NCI-H2029 (cell line): ENCODE data around the gene RALA.
"Not testable (repeated sequence)": the region's sequence is repeated elsewhere in the genome, so short reads cannot be mapped to it uniquely, and the experiment has no call there.

Source experiments
- DNase-seq: peaks from one replicate; lab custom pipeline; 2025; lab: John Stamatoyannopoulos, UW

The RALA gene

DNA sequence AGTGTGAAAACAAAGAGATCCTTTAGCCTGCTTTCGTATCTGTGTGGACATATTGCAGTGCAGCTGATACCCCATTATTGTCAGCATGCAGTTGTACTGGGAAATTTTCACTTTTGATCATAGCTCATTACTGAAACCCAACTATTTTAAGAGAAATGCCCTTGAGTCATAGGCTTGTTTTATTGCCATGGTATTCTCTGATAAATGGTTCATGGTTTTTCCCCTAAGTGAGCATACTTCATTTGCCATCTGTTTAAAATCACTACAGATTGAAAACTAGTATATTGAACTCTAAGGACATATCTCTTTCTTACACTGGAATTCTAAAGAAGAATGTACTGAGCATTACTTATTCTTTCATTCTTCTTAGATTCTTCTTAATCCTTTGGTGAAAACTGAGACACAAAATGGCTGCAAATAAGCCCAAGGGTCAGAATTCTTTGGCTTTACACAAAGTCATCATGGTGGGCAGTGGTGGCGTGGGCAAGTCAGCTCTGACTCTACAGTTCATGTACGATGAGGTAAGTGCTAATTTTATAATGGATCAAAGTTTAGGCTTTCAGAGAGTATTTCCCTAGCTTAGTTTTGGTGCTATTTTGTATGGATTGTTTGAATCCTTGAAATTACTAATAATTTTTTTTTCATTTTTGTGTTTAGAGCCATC, 63.0 kb downstream of the RALA start:
- DNase-seq = no peak

DNA sequence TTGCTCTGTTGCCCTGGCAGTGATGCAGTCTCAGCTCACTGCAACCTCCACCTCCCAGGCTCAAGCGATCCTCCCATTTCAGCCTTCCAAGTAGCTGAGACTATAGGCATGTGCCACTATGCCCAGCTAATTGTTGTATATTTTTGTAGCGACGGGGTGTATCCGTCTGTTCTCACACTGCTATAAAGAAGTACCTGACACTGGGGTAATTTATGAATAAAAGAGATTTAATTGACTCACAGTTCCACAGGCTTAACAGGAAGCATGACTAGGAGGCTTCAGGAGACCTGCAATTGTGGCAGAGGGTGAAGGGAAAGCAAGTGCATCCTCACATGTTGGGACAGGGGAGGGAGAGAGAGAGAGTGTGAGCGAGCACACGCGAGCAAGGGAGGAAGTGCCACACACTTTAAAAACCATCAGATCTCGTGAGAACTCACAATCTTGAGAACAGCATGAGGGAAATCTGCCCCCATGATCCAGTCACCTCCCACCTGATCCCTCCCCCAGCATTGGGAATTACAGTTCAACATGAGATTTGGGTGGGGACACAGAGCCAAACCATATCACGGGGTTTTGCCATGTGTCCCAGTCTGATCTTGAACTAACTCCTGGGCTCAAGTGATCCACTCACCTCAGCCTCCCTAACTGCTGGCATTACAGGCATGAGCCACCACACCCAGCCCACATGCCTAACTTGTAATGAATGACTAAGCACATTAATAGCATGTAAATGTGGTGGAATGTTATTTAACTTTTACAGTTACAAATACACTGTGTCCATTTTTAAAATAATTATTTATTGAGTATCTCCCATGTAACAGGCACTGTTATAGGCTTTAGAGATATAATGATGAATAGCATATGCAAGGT, 65.5 kb downstream of the RALA start:
- no peak for DNase-seq

DNA sequence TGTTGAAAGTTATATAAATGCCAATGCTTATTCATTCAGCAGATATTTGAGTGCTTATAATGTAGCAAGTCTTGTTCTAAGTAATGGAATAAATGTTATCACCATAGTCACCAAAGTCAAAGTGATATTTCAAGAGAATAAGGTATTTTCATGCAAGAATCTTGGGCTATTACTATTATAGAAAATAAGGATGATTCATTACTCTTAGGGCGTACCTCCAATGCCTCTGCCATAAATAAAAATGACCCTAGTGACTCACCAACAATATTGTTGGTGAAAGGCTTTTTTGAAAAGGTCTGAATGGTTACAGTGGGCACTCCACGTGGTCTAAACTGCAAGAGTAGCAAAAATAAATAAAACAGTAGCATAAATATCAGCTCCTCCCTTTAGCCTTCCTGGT, 68.4 kb downstream of the RALA start:
- DNase-seq = no peak

DNA sequence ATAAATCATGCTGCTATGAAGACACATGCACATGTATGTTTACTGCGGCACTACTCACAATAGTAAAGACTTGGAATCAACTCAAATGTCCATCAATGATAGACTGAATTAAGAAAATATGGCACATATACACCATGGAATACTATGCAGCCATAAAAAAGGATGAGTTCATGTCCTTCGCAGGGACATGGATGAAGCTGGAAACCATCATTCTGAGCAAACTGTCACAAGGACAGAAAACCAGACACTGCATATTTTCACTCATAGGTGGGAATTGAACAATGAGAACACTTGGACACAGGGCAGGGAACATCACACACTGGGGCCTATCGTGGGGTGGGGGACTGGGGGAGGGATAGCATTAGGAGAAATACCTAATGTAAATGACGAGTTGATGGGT, 69.7 kb downstream of the RALA start:
- DNase-seq = not testable (repeated sequence)

DNA sequence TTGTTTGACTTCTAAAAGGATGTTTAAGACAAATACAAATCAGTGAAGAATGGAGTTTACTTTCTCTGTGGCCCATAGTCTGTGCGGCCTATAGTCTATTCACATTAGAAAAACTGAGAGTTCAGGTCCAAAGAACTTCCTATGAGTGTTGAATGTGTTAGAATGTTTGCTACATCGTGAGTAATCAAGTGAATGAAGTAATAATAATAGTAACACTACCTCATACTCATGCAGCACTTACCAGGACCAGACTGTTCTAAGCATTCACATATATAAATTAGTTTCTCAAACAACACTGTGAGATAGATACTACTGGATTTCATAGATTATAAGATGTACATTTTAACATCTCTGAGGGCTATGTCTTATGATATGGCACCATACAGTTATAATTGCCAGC, 70.4 kb downstream of the RALA start:
- DNase-seq = no peak

DNA sequence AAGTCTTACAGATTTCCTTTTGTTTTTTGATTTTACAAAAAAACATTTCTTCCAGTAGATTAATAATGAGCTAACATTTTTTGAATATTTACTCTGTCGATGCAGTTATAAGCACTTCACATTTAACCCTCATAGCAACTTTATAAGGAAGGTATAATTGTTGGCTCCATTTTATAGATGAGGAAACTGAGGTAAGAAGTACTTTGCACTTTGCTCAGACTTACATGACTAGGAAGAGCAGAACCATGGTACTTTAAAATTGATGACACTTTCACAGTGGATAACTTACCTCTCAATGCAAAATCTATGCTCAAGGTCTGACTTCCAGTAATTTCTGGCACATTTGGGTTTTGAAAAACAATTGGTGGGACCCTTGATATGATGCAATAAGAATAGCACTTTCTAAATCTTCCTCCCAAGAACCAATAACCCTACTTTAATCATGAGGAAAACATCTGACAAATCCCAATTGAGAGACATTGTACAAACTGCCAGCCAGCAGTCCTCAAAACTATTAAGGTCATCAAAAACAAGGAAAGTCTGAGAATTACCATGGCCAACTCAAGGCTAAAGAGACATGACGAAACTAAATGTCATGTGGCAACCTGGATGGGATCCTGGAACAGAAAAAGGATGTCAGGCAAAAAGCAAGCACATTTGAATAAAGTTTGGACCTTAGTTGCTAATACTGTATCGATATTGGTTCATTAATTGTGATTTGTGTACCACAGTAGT, 72.6 kb downstream of the RALA start:
- DNase-seq = no peak

DNA sequence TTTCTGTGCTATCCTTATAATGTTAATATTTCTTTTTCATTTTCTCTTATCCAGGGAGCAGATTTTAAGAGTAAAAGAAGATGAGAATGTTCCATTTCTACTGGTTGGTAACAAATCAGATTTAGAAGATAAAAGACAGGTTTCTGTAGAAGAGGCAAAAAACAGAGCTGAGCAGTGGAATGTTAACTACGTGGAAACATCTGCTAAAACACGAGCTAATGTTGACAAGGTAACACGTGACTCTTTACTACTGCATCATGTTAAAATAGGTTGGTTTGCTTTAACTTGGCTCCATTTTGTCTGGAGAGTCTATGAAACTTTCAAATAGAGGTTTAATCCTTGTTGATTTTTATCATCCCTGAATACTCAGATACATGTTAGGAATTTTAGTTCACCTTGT, 73.3 kb downstream of the RALA start:
- DNase-seq = no peak

DNA sequence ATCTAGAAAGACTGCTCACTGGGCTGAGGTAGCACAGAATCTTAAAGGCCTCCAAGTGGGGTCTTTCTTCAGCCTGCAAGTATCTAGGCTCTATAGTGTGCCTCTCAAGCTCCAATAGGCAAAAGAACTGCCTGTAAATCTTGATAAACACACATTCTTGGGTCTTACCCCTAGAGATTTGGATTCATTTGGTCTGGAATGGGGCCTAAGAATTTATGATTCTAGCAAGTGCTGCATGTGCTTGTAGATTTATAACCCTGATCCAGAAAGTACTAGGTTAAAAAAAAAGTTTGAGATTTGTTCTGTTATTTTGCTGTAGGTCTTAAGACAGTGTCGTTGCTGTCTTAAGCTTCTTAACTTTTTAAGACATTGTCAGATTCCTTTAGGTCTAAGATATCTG, 74.1 kb downstream of the RALA start:
- no peak for DNase-seq

DNA sequence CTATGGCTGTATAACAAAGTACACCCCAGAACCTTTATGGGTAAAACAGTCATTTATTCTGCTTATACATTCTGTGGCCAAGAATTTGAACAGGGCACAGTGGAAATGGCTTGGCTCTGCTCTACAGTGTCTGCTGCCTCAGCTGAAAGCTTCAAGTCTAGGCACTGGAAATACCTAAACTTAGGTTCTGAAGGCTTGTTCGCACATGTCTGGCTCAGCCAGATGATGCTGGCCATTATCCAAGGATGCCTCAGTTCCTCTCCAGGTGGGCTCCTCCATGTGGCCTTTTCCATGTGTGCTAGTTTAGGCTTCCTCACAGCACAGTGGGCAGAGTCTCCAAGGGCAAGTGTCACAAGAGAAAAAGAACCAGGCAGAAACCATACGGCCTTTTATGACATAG, 76.8 kb downstream of the RALA start:
- DNase-seq = no peak

DNA sequence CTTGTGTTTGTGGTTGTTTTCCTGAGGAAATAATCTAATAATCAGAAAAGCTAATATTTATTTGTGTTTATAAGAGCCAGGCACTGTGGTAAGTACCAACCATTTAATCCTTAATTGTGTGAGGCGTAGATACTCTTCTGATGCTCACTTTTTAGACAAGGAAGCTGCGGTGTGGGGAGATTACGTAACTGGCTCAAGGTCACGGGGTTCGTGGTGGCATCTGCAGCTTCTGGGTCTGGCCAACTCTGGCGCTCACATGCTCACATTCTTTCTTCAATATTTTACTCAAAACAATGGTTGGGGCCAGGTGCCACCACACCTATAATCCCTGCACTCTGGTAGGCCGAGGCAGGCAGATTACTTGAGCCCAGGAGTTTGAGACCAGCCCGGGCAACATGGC, 77.6 kb downstream of the RALA start:
- no peak for DNase-seq

DNA sequence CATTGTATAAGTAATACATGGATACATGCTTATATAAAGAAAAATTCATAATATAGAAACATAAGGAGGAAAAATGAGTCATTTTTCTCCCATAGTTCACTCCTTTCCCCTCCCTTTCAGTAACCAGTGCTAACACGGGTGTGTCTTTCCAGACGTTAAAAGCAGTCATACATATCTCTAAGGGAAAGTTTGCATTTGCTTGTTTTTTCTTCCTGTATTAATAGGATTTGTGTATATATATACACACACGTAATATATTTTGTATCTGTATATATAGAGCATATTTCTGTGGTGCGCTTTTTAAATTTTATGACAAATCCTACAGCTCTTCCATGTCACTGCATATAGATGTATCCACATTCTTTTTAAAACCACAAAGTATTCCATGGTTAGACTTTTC, 78.8 kb downstream of the RALA start:
- no peak for DNase-seq

DNA sequence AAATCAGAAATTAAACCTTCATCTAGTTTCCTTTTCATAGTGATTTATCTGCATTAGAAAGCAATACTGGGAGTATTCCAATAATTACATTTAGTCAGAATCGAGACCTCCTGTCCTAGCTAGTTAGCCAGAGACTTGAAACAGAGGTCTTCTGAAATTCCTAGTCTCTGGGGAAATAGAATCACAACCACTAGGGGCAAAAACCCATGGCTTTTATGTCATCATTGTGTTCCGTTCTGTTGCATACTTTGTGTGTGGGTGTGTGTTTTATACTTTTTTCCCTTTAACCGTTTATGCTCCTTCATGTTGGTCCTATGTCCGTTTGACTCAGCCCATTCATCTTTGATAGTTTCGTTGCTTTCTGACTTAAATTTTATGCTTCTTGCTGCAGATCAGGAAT, 79.8 kb downstream of the RALA start:
- DNase-seq = no peak

DNA sequence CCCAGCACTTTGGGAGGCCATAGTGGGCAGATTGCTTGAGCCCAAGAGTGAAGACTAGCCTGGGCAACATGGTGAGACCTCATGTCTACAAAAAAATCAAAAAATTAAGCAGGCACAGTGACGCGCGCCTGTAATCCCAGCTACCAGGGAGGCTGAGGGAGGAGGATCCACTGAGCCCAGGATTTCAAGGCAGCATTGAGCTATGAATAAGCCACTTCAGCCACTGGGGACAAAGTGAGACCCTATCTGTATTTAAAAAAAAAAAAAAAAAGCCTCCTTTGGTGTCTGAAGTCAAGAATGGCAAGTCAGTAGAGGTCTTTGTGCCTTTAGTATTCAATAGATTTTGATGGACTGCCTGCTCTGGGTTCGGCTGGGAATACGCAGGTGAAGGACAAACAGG, 85.7 kb downstream of the RALA start:
- DNase-seq = no peak

DNA sequence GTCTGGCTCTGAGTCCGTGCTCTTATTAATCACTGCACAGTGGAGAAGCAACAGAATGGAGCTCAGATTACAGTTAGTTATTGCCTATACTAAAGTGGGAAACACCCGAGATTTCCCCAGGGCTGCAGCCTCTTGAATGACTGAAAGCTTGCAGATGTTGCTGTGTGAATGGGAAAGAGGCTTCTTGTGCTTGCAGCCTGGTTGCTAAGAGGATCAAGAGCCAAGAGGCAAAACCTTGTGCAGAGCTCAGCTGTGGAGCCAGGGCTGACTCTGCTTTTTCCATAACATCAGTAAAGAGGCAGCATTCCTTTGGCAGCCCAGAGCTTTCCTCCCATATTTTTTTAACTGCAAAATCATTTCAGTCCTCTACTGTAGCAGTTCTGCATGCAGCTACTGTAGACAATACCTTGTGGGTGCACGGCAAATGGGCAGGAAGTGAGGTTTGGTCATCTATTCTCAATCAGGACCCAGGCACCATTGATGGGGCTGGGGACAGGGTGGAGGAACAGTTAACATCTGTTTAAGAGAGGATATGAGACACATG, 86.5 kb downstream of the RALA start:
- peak; percentile 46 for DNase-seq

DNA sequence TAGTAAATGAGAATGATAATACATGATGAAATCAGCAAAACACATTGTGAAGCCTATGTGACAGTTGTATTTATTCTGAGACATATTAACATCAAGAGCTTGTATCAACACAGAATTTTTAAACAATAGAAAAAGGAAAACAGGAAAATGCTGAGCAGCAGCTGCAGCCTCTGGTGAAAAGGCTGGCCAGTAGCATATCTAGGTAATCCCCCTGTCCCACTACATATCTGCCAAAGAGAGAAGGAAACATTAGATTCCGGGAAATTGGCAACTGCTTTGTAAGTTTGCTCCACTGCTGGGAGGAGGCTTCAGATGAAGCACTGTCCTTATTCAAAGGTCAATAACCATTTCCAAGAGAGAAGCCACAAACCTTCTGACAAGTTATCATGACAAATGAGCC, 89.4 kb downstream of the RALA start:
- peak; percentile 24 for DNase-seq

DNA sequence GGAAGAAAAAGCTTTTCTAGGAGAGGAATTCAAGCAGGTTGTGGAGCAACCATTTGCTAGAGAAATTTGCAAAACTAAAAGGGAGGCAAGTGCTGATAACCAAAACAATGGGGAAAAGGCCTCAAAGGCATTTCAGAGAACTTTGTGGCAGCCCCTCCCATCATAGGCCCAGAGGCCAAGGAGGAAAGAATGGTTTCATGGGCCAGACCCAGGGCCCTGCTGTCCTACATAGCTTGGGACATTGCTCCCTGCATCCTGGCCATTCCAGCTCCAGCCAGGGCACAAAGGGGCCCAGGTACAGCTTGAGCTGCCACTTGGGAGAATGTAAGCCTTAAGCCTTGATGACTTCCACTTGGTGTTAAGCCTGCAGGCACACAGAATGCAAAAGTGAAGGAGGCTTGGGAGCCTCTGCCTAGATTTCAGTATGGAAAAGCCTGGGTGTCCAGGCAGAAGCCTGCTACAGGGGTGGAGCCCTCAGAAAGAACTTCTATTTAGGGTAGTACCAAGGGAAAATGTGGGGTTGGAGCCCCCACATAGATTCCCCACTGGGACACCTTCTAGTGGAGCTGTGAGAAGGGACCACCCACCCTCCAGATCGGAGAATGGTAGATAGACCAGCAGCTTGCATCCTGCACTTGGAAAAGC, 91.2 kb downstream of the RALA start:
- no peak for DNase-seq

DNA sequence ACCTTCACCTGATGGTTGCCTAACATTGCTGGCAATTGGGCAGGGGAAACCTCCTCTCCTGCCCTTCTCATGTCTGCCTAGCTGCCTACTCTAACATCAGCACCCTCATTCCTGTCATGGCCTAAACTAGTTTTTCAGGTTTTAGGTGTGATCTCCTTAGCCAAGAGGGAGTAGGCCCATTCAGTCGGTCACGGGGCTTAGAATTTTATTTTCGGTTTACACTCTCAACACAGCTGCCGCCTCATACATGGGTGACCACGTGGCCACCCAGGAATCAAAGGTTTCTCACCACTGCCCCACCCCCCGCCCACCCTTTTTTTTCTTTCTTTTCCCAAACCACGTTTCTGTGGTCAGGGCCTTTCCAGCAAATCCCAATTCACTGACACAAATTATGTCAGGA, 97.2 kb downstream of the RALA start:
- DNase-seq = peak; percentile 94

DNA sequence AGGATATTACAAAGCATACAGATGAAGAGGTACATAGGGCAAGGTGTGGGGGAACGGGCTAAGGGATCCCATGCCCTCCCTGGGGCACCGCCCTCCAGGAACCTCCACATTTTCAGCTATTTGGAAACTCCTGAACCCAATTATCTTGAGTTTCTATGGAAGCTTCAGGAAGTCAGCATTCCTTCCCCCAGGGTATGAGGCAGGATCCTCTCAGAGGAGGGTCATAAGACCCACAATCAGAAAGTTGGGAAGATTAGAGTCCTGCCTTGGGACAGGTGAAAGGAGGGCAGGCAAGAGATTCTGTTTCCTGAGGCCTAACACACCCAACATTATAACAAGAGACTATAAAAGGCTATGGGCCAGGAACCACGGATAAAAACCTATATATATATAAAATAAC, 98.0 kb downstream of the RALA start:
- DNase-seq = no peak

DNA sequence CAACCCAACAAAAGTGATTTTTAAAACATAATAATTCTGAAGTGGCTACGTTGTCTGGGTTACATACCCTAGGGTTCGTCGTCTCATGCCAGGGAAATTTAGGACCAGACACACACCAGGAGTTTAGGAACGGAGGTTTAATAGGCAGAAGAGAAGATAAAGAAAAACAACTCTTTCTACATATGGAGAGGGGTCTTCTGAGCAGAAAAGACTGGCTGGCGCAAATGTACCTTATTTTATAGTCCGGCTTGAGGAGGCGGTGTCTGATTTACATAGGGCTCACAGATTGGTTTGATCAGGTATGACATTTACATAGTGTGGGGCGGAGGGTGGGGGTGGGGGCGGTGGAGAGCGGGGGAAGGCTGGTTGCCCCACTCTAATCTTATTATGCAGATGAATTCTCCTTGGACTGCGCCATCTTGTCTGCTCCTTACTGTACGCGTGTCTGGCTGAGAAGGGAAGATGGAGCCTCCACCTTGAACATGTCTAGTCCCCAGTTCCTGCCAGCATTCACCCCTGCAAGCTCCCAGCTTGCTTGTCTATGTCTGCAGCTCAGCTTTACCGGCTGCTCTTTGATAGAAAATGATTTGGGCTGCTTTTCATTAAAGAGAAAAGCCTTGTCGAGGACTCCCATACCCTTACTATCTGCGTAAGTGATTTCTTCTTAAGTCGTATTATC, 98.7 kb downstream of the RALA start:
- DNase-seq = peak; percentile 59

DNA sequence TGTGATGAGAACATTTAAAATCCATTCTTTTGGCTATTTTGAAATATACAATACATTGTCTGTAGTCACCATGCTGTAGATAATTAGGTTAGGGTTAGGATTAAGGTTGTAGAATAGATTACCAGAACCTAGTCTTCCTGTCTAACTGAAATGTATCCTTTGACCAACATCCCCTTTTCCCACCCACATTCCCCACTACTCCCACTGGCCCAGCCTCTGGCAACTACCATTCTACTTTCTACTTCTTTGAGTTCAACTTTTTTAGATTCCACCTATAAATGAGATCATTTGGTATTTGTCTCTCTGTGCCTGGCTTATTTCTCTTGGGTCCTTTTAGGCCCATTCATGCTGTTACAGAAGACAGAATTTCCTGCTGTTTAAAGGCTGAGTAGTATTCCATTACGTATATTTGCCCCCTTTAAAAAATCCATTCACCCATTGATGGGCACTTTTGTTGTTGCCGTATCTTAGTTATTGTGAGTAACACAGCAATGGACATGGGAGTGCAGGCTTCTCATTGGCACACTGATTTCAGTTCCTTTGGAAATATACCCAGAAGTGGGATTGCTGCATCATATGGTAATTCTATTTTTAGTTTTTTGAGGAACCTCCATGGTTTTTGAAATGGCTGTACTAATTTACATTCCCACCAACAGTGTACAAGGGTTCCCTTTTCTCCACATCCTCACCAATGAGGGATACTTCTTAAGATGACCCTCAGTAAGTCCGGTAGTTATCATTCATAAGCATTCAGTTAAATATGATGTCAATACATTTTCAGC, 104.0 kb downstream of the RALA start:
- no peak for DNase-seq
